Measurements from ENCODE around the gene PRCC.

Gene PRCC

DNA sequence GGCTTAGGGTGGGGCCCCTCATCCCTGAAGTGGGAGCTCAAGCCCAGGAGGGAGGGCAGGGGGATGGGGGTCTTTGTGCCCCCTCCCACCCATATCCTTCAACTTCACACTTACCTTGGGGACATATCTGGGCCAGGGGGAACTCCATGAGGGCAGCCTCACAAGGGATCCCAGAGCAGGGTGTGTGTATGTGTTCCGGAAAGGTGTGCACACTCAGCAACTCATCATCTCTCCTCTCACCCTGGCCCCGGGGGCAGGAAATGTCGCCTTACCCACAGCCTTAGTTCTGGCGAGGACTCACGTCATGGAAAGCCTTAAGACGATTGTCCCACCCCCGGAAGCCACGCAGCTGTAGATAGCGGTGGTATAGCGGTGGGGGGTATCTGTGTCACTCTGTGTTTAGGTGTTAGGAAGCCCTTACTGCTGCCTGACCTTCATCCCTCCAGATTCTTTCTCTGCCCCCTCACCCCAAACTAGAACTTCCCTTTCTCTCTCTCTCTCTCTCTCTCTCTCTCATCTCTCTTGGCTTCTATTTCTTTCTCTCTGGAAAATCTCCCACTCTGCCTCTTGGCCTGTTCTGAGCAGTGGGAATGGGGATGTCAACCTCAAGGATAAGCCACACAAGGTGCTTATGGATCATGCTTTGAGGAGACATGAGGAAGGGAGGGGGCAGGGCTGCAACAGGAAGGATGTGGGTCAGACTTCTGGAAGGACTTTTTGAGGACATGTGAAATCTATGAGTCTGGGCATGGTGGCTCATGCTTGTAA is 49.4 kb downstream of the PRCC start, which contains the start of gene SH2D2A:
Gene SH2D2A (minus strand): TSS at position 288 of the 768 bp plus-strand sequence. CDS start 140 bp downstream, at position 148.
- DNase-seq: peak; percentile 33 to 39

DNA sequence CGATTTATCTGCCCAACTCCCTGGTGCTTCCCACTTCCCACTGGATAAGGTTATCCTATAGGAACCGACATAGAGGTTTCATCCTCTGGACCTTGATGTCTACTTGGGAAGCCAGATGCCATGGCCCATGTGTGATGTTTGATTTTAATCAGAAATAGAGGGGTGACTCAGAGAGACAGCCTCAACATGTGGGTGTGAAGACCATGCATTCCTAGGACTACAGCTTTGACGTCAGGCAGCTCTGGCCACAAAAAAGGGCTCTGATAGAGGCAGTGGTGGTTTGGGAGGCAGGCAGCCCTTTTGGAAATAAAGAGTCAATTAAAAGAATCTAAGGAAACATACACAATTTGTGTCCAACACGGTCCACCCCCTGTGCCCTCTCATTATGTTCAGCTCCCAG is 54.5 kb downstream of the PRCC start:
- no peak for DNase-seq

DNA sequence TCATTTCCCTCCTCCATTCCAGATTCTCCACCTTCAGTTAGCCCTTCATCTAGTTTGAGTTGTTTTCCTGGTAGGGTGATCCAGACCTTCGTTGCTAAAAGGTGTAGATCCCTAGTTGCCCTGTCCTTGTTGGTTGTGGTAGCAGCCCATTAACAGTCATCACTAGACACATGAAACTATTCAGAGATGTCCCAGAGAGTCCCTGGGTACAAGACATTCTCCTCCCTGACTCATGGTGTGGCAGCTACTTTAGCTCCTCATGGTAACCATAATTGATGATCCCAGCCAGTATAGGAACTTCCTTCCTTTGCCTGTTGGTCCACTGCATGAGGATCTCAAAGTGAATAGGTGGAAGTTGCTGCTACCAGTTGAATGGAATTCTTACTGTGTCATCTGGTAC is 55.3 kb downstream of the PRCC start:
- DNase-seq: no peak

DNA sequence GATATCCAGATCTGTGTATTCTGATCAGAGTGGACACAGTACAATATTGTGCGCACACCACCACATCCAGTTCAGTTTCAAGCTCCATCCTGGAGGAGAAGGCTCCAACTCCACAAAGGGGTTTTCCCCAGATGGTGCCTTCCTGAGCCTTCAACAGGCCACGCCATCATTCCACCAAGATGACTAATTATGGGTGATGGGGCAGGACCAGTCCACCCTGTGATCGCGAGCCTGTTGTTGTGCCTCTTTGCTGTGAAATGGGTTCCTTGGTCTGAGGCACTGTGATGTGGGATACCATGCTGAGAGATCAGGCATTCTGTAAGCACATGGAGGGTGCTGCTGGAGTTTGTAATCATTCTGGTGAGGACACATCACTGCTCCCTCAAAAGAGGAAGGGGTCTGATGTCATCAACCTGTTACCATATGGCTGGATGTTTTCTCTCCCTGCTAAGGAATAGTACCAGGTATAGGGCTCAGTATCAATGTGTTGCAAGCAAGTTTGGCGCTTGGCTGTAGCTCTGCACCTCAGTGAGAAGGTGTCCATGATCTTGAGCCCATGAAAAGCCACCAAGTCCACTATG is 56.0 kb downstream of the PRCC start:
- no peak for DNase-seq

DNA sequence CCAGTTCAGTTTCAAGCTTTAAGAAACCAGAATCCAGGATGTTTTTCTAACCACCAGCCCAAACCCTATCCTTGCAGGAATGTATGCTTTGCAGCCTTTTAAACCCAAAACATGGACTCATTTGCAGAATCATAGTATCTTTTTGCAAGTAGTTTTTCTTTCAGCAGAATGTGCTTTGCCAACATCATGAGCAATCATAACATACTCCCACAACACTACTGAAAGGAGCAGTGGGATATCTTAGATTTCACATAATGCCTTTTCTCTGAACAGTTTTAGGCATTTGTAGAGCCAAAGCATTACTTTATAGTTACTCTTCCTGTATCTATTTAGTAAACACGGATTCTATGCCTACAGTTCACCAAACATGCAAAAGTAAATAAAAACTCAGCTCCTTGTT is 59.3 kb downstream of the PRCC start:
- DNase-seq: no peak

DNA sequence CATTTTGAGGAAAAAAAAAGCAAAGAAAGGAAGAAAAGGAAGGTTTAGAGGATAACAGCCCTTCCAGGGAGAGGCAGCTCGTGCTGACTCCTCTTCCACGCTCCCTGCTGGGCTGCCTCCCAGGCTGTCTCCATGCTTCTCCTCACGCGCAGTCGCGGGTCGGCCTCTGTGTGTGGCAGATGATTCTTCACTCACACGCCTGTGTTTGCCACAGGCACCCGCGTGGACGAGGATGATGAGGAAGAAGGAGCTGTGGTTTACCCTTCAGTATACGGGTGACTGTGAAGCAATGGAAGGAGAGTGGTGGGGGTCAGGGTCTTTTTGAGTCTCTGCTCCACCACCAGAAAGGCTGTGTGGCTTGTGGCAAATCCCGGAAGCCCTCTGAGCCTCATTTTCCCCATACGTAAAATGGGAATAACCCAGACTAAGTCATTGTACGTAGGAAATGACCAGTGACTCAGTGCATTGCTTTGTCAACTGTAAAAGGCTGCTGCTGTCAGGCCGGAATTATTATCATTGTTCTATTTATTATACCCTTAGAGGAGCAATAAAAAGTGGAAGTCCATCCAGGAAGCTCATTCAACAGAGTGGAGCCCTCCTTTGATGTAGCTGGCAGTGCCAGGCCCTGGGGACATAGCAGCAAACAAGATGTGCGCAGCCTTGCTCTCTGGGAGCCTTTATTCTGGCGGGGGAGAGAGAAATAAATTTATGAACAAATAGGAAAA is 61.2 kb downstream of the PRCC start:
- no peak for DNase-seq

DNA sequence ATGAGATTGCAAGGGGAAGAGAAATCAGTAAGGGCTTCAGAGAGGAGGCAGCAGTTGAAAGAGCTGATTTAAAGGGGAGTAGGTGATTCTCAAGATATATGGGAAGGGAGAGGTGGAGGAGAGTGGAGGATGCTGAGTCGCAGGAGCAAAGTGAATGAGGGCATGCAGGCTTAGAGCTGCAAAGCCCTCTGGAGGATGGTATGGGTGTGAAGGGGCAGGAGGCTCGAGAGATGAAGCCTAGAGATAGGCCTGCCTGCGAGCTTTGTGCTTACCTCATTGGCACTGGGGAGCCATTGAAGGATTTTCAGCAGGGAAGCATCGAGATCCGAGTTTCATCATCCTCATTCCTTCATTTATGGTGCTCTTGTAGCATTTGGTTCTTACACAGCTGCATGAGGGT is 65.1 kb downstream of the PRCC start:
- no peak for DNase-seq

DNA sequence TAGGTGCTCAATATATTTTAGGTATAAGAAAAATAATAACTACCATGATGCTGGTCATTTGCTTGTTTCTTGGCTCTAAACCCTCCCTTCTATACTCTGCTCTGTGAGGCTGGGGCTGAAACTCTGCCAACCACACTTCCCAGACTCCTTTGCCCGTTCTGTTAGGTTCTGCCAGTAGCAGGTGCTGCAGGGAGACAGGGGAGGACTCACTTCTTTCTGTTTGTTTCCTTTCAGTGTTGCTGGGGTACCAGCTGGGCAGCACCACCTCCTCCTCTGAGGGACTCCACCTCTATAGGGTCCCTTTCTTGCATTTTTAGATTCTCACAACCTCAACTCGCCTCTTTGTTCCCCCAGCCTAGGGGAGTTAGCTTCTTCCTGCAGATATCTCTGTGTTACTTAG is 66.3 kb downstream of the PRCC start:
- no peak for DNase-seq

DNA sequence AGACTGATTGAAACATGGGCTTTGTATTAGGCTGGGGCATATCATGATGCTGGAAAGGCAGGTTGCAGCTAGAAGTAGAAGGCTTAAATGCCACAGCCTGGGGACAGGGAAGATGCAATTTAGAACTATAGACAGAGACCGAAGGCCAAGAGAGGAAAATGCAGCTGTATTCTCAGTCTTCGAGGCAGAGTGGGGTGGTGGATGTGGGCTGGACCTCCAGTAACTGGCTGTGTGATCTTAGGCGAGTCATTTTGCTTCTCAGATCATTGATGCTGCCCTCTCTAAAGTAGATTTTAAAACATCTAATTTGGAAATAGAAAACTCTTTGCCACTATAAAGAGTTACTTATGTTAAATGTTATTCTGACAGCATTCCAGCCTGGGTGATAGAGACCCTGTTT is 67.0 kb downstream of the PRCC start:
- no peak for DNase-seq

DNA sequence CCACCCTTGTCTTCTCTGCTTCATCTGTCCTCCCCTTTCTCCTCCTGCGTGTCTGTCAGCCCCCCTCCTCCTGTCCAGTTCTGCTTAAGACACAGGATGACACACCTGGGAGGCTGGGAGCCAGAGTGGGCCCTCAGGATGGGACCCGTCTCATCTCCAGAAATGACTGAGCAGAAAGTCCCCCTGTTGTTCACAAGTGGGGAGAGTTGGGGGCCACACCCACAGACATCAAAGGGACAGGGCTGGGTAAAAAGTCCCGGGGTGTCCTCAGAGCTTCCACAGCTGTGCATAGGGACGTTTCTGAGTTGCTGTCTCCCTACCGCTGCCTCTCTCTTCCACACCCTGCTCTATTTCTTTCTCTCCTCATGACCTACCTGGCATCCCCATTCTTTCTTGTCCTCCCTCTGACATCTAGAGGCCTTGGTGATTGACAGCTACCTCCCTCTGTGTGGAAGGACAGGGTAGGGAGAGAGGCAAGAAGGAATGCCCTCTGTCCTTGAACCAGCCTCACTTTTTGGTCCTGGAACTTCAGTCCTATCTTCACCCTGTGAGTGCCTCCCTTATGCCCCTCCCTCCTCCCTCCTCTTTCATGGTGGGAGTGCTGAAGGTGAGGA is 68.8 kb downstream of the PRCC start:
- DNase-seq: no peak

DNA sequence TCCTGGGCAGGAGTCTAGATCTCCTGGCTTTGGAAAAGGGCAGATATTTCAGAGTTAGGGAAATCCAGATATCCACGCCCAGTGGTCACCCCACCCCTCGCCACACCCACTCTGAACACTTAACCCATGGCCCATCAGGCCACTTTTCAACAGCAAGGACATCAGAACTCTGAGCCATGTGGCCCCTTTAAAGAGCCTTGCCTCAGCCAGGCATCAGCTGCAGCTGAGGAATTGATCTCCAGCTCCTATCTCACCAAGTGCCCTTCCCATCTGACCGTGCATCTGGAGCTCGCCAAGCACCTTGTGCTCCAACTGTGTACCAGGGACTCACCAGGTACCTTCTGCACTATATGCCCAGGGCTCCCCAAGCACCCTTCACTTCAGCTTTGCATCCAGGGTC is 69.6 kb downstream of the PRCC start:
- no peak for DNase-seq

DNA sequence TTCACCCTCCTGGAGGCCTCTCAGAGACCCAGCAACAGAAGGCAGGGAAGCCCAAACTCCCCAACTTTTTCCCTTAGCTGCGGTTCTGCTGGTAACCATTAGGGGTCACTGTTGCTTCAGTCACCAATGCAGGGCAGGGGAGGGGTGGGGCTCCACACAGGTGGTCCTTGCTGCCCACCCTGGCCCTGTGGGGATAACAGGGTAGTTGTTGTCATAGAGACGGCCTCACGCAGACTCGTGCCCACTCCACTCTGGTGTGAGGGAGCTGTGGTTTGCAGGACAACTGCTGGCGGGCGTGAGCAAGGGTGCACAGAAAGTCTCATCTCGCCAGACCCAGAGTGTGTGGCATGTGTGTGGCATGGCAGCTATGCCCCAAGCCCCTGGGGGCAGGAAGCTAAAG is 71.6 kb downstream of the PRCC start:
- peak in 1 of 2 donors; percentile 6 for DNase-seq

DNA sequence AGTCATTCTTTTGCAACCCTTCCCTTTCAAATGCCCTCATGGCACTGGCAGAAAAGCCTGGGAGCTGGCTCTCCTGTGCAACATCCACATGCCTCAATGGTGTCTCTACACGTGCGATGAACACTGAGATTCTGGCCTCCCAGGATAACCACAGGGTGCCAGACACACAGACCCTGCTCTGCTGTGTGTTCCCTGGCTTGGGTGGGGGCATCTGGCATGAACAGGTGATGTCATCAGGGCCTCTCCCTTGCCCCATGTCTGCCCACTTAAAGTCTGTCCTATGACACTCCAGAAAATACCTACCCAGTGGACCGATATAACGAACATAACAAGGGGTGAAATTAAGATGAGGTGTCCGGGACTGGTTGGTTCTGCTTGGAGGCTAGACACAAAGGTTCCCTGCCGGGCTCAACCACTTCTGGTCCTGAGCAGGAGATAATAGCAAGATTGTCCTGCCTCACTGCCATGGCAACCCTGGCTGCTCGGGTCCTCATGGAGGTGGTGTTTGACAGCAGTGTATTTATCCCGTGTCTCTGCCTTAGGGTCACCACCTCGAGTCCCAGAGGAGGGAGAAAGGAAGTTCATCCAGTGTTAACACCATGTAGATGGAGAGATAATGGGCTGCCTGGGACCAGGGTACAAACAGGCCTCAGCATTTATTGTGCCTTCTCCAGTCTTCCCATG is 72.2 kb downstream of the PRCC start:
- no peak for DNase-seq

DNA sequence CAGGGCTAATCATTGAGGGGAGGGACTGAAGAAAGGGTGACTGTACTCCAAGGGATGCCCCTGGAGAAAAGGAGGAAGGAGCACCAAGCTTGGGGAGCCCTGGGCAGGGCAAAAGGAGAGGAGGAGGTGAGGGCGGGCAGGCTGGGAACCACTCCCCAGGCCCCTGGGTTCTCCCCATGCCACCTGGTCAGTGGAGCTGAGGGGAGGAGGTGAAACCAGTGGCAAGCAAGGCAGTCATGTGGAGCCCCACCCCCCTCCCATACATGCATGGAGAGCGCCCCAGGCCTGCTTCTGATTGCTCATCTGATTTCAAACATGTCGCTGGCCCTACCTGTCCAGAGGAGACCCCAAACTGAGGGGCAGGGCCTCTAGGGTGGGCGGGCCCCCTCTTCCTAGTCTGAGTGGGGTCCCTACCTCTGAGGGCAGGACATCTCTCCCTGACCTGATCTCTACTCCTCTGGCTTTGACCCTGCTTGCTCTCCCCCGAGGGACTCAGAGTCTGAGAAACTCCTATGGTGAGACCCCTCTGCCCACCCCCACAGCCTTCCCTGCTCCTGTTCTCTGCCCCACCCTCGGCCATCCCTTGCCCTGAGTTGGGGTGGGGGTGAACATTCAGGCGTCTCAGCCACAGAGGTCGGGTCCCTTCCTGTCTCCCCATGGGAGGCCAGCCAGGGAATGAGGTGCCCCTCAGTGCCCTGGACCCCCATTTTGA is 73.0 kb downstream of the PRCC start:
- no peak for DNase-seq

DNA sequence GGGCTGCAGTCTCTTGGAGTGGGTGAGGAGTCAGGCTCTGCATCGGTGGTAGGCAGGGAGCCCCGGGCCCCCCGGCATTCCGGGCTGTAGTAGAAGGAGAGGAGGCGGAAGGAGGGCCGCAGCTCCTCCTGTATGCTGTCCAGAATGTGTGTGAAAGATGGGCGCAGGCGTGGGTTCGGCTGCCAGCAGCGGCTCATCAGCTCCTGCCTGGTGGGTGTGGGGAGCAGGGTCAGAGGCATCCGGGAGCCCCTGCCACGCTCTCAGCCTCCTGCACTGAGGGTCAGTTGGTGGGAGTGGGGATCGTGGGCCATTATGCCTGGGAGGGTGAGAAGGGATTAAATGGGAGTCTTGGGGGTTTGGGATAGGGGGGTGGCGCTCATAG is 73.6 kb downstream of the PRCC start:
- DNase-seq: no peak

DNA sequence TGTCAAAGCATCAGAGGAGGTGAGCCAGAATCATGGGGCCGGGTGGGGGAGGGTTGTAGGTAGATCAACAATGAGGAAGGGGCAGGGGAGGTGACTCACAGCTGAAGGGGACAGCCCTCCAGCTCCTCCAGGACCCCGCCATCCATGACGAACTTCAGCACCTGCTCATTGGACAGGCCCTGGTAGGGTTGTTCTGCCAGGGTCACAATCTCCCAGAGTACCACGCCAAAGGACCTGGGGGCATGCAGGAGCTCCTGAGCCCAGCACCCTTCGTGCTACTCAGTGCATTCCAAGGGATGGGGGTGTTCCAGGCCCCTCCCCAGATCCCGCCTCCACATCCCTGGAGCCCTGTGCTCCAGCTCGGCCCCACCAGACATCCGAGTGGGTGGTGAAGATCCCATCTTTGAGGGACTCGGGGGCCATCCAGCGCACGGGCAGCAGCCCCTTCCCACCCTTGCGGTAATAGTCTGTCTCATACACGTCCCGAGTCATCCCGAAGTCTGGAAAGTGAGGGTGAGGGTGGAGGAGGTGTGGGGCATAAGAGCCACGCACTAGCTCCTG is 74.0 kb downstream of the PRCC start:
- DNase-seq: no peak

DNA sequence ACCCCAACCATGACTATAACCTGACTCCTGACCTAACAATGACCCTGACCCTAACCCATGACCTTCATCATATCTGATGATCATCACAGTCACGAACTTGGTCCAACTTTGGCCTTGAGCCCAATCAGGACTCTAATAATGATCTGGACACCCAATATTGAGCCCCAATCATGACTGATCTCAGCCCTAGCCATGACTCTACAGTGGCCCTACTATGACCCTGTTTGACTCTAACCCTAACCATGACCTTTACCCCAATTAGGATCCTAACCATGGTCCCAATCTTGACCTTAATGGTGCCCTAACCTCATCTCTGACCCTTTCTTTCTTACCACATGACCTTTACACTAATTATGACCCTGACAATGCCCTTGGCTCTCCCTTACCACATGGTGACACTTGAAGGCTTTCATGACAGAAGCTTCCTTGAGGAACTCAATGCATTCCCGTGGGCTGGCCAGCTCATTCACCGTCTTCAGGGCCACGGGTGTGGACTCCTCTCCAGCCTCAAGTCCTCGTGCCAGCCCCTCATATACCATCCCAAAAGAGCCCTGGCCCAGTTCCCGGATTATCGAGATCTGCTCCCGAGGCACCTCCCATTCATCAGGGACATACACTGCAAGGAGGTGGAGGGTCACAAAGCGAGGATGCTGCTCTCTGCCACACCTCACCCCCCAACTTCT is 75.4 kb downstream of the PRCC start:
- DNase-seq: no peak

DNA sequence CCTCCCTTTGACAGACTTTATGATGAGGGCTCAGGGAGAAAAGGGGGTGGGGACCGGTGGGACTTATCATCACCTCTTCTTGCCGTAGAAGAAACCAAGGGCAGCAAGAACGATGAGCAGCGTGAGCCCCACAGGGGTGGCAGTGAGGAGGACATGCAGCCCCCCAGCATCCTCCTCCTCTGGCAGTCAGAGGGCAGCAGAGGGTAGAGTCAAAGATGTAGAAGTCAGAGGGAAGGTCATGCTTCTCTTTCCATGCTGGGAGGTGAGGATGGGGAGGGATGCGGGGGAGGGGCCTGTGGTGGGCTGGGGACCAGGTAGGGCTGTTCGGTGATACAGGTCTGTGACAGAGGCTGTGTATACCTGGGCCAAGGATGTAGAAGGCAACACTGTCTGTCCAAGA is 76.8 kb downstream of the PRCC start:
- no peak for DNase-seq

DNA sequence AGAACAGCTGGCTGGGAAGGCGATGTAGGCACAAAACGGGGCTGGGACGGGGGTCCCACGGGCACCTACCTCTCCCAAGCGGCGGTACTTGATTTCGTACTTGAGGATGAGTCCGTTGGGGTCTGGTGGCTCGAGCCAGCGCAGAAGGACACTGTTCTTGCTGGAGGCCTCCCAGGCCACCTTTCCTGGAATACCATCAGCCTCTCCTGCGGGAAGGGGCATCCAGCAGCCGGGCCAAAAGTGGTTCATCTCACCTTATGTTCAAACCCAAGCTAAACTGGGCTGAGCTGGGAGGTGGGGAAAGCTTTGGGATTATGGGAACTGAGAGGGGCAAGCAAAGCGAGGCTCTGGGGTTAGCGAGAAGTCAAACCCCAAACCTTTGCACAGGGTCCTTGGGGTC is 77.3 kb downstream of the PRCC start:
- no peak for DNase-seq

DNA sequence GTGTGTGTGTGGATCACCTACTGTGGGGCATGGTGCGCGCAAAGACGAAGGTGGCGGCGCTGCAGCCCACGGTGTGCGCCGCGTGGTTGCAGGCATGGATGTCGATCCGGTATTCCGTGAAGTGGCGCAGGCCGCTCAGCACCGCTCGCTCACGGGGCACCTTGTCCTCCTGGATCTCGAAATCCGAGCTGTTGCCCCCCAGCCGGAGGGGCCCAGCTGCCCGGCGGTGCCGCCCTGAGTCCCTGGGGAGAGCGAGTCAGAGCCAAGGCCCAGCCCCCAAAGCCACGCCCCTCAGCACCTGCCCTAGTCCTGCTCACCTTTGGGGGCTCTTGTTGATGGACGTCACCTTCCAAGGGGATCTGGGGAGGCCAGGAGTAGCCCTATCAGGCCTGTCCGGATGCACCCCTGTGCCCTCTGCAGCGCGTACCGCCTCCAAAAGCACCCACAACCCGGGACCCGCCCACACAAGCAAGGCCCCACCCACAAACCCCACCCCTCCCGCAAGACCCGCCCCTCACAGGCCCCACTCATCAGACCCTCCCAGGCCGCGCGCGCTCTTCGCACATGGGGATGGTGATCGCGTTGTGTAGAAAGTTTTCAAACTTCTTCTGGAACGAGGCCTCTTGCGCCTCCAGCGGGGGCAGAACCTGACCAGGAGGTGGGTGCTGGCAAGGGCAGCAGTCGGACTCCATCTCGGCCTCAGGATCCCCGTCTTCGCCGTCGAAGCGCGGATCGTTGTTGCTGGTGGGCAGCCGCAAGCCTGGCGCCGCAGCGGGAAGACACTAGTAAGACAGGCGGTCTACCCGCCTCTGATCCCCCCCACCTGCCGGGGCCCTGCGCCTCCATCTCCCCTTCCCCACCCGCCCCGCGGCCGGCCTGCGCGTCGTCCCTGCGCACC is 78.0 kb downstream of the PRCC start:
- no peak for DNase-seq
